ENCODE data around the gene RAPSN. TPM values are rescaled to one million over a fixed set of nuclear protein-coding genes. Genes with fewer than 3 reads are reported as not detected.

The RAPSN gene
- total RNA-seq (2022; extraction: Qiagen RNA extraction; ENCODE audit: low read depth) = 0.10 to 0.35 TPM (median 0.21 TPM) in 5 replicates

GRCh38 chr11:47448566-47449427 is at the start of gene RAPSN:
Gene RAPSN (minus strand): TSS chr11:47449136. CDS start chr11:47448964, 172 bp downstream.

DNA sequence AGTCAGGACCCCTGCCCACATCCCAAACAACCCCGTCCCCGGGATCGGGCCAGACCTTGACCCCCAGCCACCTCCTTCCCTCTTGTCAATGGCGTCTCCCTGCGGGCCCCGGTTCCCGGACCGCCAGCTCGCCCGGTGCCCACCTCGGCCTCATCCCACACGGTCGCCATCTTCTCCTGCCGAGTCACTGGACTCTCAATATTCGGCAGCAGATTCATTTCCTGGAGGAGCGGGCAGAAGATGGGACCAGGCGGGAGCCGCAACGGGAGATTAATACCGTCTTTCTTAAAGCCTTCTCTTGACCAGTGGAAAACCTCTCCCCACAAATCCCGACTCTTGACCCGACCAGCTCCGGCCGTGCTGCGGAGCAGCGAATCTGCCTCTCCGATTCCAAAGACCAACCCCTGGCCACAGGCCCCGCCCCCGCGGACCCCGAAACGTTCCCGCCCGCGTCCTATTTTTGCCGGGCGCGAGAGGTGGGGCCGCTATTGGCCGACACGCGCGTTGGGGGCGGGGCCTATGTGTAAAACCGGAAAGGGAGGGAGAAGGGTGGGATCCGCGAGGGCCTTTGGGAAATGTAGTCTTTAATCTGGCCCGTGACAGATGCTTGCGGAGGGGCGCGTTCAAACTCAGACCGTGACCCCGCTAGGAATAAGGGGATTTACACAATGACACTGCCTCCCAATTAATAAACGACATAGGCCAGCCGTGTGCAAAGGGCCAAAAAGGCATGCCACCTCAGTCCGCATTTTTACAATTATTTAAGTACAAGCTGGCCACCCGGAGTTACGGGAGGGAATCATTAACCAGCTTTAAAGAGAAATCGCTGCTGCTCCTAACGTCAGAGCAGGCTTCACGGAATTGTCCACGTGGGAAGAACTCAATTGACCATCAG is 22.6 kb downstream of the RAPSN start, which contains the start of gene PSMC3:
TSS of gene PSMC3 (minus strand) at position 378 of the 895 bp plus-strand sequence. CDS start at position 218, 160 bp downstream.

DNA sequence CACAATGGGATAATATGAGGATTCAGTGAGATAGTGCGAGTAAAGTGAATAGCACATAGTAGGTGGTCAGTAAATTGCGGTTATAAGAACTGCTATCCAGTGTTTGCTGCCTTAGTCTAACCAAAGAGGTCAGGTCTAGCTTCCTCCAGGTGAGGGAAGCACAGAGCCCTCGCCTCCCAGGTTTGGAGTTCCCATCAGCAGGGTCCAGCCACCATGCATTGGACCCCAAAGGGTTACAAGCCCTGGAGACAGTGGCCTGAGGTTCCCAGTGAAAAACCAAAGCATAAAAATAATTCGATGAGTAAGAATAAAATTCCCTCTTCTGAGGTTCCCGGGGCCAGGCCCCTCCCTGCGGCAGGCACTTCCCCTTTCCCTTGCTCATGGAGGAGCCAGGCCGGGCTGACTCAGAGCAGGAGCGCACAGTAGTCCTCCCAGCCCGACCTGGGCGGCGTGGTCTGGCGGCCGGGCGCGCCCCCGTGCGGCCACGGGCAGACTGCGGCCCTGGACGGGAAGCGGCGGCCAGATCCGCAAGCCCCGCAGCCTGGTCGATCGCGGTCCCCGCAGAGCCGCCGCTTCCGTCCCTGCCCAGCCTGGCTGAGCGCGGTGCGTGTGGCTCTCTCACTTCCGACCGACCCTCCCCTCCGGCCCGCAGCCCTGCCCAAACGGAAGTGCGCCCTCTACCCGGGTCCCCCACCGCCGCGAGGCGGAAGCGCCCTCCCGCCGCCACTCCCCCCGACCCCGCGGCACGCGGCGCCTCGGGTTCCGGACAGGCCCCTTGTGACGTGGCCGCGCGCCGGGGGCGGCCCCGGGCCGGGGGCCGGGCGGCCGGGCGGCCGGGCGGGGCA is 41.0 kb downstream of the RAPSN start, which contains the start of gene SLC39A13:
TSS of gene SLC39A13 (plus strand) at position 845 of the 845 bp plus-strand sequence. CDS start 1,505 bp downstream, outside the sequence.

Other genes with a start within 250 kb of the RAPSN start
- gene DDB2, start 234.2 kb downstream of the RAPSN start, total RNA-seq (2022; extraction: Qiagen RNA extraction; ENCODE audit: low read depth) = 83.6 to 95.2 TPM (median 89.2 TPM) in 5 replicates
- gene ACP2, start 200.3 kb downstream of the RAPSN start, total RNA-seq (2022; extraction: Qiagen RNA extraction; ENCODE audit: low read depth) = 22.2 to 26.7 TPM (median 23.7 TPM) in 5 replicates
- gene NR1H3, start 191.1 kb downstream of the RAPSN start, total RNA-seq (2022; extraction: Qiagen RNA extraction; ENCODE audit: low read depth) = 9.2 to 13.3 TPM (median 12.2 TPM) in 5 replicates
- 19.1 to 24.0 TPM (median 22.8 TPM) in 5 replicates for gene MADD, start 179.0 kb downstream of the RAPSN start, total RNA-seq (2022; extraction: Qiagen RNA extraction; ENCODE audit: low read depth)
- 0.05 to 0.10 TPM (median 0.07 TPM) in 5 replicates for gene MYBPC3, start 96.4 kb downstream of the RAPSN start, total RNA-seq (2022; extraction: Qiagen RNA extraction; ENCODE audit: low read depth)
- gene SPI1, start 70.6 kb downstream of the RAPSN start, total RNA-seq (2022; extraction: Qiagen RNA extraction; ENCODE audit: low read depth) = not detected in 5 replicates
- gene SLC39A13, start 40.5 kb downstream of the RAPSN start, total RNA-seq (2022; extraction: Qiagen RNA extraction; ENCODE audit: low read depth) = 40.9 to 50.4 TPM (median 47.0 TPM) in 5 replicates
- 181 to 237 TPM (median 200 TPM) in 5 replicates for gene PSMC3, start 22.7 kb downstream of the RAPSN start, total RNA-seq (2022; extraction: Qiagen RNA extraction; ENCODE audit: low read depth)
- gene CELF1, start 104.0 kb upstream of the RAPSN start, total RNA-seq (2022; extraction: Qiagen RNA extraction; ENCODE audit: low read depth) = 46.6 to 62.8 TPM (median 54.7 TPM) in 5 replicates
- gene PTPMT1, start 116.5 kb upstream of the RAPSN start, total RNA-seq (2022; extraction: Qiagen RNA extraction; ENCODE audit: low read depth) = 61.2 to 74.5 TPM (median 73.6 TPM) in 5 replicates
- gene KBTBD4, start 129.8 kb upstream of the RAPSN start, total RNA-seq (2022; extraction: Qiagen RNA extraction; ENCODE audit: low read depth) = 18.8 to 21.6 TPM (median 19.6 TPM) in 5 replicates
- gene NDUFS3, start 129.9 kb upstream of the RAPSN start, total RNA-seq (2022; extraction: Qiagen RNA extraction; ENCODE audit: low read depth) = 106 to 135 TPM (median 129 TPM) in 5 replicates
- 0.07 TPM in 1 of 5 replicates, not detected in the others for gene FAM180B, start 137.5 kb upstream of the RAPSN start, total RNA-seq (2022; extraction: Qiagen RNA extraction; ENCODE audit: low read depth)
- 0.09 to 0.14 TPM in 2 of 5 replicates, not detected in the others for gene C1QTNF4, start 145.3 kb upstream of the RAPSN start, total RNA-seq (2022; extraction: Qiagen RNA extraction; ENCODE audit: low read depth)
- gene MTCH2, start 193.4 kb upstream of the RAPSN start, total RNA-seq (2022; extraction: Qiagen RNA extraction; ENCODE audit: low read depth) = 117 to 140 TPM (median 135 TPM) in 5 replicates

Data from A549 treated with DMSO at 1 μM for 4 hours (cell line).